ENCODE measurements around the gene PRUNE2. TPM values are rescaled to one million over a fixed set of nuclear protein-coding genes. Genes with fewer than 3 reads are reported as not detected.

The PRUNE2 gene
- total RNA-seq, 4 donors from 2014 or later, result 586 to 728 (median 654) TPM

DNA sequence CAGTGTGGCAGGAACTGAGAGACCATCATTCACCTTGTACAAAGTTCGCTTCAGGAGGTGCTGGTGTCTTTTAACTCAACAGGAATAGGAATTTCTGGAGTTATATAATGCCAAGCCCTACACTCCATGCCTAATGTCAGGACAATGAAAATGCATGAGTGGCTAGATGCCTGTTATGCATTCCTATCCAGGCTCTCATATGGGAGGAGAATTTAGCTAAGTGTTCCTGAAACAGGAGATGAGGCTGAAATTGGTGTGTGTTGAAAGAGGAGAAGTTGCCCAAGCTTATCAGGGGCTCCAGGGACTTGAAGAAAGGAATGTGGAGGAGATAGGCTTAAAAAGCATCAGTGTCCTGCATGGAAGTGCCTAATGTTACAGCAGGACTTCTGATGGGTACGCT is 26.8 kb upstream of the PRUNE2 start:
- H3K36me3 ChIP-seq, result no peaks in the 10 kb centered on the region
- no peak overlapping the region for H3K4me3 ChIP-seq
- H3K9me3 ChIP-seq, result no peaks in the 10 kb centered on the region
- no peak overlapping the region for H3K27ac ChIP-seq (replicated peaks in 1 of 4)
- DNase-seq (ENCODE audit: extremely low spot score), result no peak
- no peaks in the 10 kb centered on the region for H3K27me3 ChIP-seq
- TF ChIP-seq POLR2AphosphoS5 (IDR thresholded peaks at IDR 0.05), result no peak
- TF ChIP-seq POLR2A (IDR thresholded peaks at IDR 0.05; ENCODE audit: low read depth), result no peak
- TF ChIP-seq, protein P1, sequence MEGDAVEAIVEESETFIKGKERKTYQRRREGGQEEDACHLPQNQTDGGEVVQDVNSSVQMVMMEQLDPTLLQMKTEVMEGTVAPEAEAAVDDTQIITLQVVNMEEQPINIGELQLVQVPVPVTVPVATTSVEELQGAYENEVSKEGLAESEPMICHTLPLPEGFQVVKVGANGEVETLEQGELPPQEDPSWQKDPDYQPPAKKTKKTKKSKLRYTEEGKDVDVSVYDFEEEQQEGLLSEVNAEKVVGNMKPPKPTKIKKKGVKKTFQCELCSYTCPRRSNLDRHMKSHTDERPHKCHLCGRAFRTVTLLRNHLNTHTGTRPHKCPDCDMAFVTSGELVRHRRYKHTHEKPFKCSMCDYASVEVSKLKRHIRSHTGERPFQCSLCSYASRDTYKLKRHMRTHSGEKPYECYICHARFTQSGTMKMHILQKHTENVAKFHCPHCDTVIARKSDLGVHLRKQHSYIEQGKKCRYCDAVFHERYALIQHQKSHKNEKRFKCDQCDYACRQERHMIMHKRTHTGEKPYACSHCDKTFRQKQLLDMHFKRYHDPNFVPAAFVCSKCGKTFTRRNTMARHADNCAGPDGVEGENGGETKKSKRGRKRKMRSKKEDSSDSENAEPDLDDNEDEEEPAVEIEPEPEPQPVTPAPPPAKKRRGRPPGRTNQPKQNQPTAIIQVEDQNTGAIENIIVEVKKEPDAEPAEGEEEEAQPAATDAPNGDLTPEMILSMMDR (IDR thresholded peaks at IDR 0.05), result no peak
- TF ChIP-seq EP300 (IDR thresholded peaks at IDR 0.05), result no peak
- intact Hi-C loops (cut with DNase I), result no loop called here
- no peaks in the 10 kb centered on the region for H3K4me1 ChIP-seq
- WGBS, result 84% methylated on average over 2 of the region's 2 CpGs

DNA sequence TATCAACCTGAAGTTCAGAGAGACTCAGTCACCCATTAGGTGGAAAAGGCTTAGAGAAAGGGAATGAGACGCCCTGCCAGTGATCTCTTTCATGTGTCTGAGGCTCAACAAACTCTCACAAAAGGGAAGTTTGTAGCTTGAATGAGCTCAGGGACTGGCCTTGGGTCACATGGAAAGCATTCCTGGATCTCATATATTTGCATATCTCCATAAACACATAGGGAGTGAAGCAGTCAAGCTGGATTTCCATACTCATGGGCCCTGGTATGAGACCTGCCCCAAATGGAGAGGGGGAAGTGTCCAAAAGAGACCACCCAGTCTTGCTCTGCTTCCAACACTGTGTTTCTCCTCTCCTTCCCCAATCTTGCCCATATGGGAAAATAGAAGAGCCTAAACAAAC is 26.4 kb upstream of the PRUNE2 start:
- Histone ChIP-seq H3K36me3 (no peaks in the 10 kb centered on the region), H3K27ac (replicated peaks in 1 of 4) (no peak overlapping the region), H3K27me3 (no peaks in the 10 kb centered on the region), H3K9me3 (no peaks in the 10 kb centered on the region), H3K4me3 (no peak overlapping the region), H3K4me1 (no peaks in the 10 kb centered on the region)
- DNase-seq (ENCODE audit: extremely low spot score), result no peak
- 87% methylated on average over 1 of the region's 1 CpG for WGBS
- intact Hi-C loops (cut with DNase I), result no loop called here
- TF ChIP-seq POLR2A (IDR thresholded peaks at IDR 0.05; ENCODE audit: low read depth) (no peak), EP300 (IDR thresholded peaks at IDR 0.05) (no peak), POLR2AphosphoS5 (IDR thresholded peaks at IDR 0.05) (no peak)
- TF ChIP-seq, protein P1 (IDR thresholded peaks at IDR 0.05), result no peak

DNA sequence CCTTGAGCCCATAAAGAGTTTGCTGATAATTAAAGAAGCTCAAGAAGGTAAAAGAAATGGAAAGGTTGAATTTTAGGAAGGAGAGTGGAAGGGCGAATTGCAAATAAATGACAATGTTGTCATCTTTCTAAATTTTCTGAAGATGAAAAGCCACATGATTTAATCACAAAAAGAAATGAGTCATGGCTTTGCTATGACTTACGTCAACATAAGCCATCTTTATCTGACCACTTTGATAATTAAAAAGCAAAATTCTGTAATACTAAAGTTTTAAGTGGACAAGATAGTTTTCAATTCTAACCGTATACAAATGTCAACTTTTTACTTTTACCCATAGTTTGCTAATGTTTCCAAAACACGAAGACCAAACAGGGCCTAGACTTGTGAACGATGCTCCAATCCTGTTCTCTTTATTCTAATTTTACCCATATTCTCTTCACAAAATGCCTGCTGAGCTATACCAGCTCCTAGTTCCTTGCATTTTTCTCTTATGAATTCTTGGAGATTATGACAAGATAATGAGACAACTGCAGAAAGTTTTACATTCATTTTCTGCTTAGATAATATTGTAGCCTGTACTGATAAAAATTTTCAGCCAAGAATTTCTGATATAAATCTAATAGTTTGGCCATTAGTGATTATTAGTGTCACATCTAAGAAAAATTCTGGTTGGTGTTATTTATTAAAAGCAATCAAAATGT is 21.8 kb upstream of the PRUNE2 start:
- Histone ChIP-seq H3K27ac (replicated peaks in 1 of 4) (no peak overlapping the region), H3K4me1 (no peaks in the 10 kb centered on the region), H3K9me3 (no peaks in the 10 kb centered on the region), H3K27me3 (no peaks in the 10 kb centered on the region), H3K4me3 (no peak overlapping the region), H3K36me3 (no peaks in the 10 kb centered on the region)
- TF ChIP-seq POLR2A (IDR thresholded peaks at IDR 0.05; ENCODE audit: low read depth), result no peak
- TF ChIP-seq, protein P1 (IDR thresholded peaks at IDR 0.05), result no peak
- TF ChIP-seq POLR2AphosphoS5 (IDR thresholded peaks at IDR 0.05), result no peak
- no peak for TF ChIP-seq EP300 (IDR thresholded peaks at IDR 0.05)
- WGBS, result 88% methylated on average over 5 of the region's 5 CpGs
- no peak for DNase-seq (ENCODE audit: extremely low spot score)
- intact Hi-C loops (cut with DNase I), result no loop called here

DNA sequence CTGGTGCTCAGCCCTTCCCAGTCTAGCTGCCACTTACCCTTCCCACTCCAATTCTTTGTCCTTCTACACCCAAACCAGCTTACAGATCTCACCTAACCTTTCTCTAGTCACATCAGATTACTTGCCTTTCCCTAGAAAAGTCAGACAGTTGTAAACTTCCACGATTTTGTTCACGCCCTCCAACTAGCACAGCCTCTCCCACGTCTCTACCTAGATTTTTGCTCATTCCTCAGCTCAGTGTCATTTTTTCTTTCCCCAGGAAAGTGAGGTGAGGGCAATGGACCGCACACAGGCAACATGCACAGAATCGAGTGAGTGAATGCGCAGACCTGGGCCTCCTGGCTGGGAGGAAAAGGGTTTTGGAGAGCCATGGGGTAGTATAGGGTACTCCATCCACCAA is 20.9 kb upstream of the PRUNE2 start:
- 89% methylated on average over 6 of the region's 6 CpGs for WGBS
- no peak for TF ChIP-seq EP300 (IDR thresholded peaks at IDR 0.05)

DNA sequence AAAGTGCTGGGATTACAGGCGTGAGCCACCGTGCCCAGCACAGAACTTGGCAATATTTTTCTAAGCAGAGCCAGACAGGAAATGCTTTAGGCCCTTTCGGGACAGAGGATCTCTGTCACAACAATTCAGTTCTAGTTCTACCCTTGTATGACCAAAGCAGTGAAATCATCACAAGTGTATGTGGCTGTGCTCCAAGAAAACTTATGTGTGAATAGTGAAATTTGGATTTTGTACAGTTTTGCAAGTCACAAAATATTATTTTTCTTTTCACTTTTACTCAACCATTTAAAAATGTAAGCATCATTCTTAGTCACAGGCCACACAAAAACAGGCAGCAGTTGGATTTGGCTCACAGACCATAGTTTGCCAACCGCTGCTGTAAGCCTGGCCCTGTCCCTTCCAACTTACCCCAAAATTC is 20.4 kb upstream of the PRUNE2 start:
- intact Hi-C loops (cut with DNase I), result no loop called here
- H3K4me1 ChIP-seq, result no peaks in the 10 kb centered on the region
- 45% methylated on average over 4 of the region's 4 CpGs for WGBS
- no peak for DNase-seq (ENCODE audit: extremely low spot score)
- TF ChIP-seq POLR2AphosphoS5 (IDR thresholded peaks at IDR 0.05), result peak in 1 of 2 donors; percentile 38
- no peak for TF ChIP-seq EP300 (IDR thresholded peaks at IDR 0.05)
- no peak overlapping the region for H3K27ac ChIP-seq (replicated peaks in 1 of 4)
- no peaks in the 10 kb centered on the region for H3K36me3 ChIP-seq
- H3K27me3 ChIP-seq, result no peaks in the 10 kb centered on the region
- no peaks in the 10 kb centered on the region for H3K9me3 ChIP-seq
- no peak overlapping the region for H3K4me3 ChIP-seq

More for the DNA sequence above, 20.9 kb upstream of the PRUNE2 start:
- Histone ChIP-seq H3K4me1 (no peaks in the 10 kb centered on the region), H3K36me3 (no peaks in the 10 kb centered on the region), H3K27ac (replicated peaks in 1 of 4) (no peak overlapping the region), H3K9me3 (no peaks in the 10 kb centered on the region), H3K4me3 (no peak overlapping the region), H3K27me3 (no peaks in the 10 kb centered on the region)
- intact Hi-C loops (cut with DNase I), result no loop called here
- no peak for DNase-seq (ENCODE audit: extremely low spot score)

DNA sequence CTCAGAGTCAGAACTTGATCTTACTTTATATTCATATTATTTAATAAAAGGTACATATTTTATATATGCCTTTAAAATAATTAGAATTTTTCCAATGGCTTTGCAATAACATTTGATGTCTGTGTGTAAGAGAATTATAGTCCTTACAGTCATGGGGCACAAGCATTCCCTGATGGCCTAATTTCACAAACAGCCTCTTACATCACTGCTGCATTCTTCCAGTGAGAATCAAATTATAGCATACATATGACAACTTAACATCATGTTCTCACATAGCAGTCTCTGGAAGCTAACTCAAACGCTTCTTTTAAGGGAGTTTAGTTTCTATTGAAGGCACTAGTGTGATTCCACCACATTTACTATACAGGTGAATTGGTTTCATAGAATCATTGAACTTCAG is 15.3 kb upstream of the PRUNE2 start:
- Histone ChIP-seq H3K4me3 (no peak overlapping the region), H3K9me3 (no peaks in the 10 kb centered on the region), H3K27ac (replicated peaks in 1 of 4) (no peak overlapping the region), H3K27me3 (no peaks in the 10 kb centered on the region), H3K36me3 (no peaks in the 10 kb centered on the region), H3K4me1 (no peaks in the 10 kb centered on the region)
- TF ChIP-seq POLR2A (IDR thresholded peaks at IDR 0.05; ENCODE audit: low read depth) (no peak), EP300 (IDR thresholded peaks at IDR 0.05) (no peak), POLR2AphosphoS5 (IDR thresholded peaks at IDR 0.05) (no peak)
- TF ChIP-seq, protein P1 (IDR thresholded peaks at IDR 0.05), result no peak
- DNase-seq (ENCODE audit: extremely low spot score), result no peak
- 79% methylated on average over 1 of the region's 1 CpG for WGBS
- intact Hi-C loops (cut with DNase I), result no loop called here
